HG03066 (cell line): ENCODE results near the gene TUBA1A.
"Not testable (repeated sequence)": the region's sequence is repeated elsewhere in the genome, so short reads cannot be mapped to it uniquely, and the experiment has no call there.

Experiments
- ATAC-seq: cut with Tn5 transposase; IDR thresholded peaks from one replicate; pipeline ENCODE4 v1.9.1; 2021; ENCODE audit warnings: low read depth; ENCODE audit not compliant: unreplicated experiment

TUBA1A gene

DNA sequence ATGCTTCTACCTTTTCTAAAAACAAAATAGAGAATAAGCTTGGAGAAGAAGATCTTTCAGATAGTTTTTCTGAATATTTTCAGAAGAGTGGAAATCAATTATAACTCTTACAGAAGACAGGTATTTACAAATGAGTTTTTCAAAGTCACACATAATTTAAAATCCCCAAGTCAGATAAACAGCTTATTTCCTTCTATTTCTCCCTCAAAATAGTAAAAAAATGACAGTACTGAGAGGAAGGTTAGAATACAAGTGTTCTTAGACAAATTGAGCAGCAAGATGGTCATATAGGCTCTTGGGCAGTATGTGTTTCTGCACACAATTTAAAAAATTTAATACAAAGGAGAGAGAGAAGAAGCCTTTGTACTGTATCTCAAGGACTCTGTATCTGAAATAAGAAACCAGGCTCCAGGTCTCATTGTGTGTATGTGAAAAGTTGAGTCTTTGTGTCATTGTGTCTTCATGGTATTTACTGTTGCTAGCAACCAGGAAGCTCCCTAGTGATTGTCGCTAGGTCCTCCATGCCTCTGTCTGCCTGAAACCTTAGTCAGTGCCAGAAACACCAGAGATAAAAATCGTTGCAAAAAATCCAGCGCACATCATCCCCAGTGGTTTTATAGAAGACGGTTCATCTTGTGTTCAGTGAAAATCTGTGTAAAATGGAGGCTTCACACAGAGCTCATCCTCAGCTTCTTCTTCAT lies 12.9 kb upstream of the TUBA1A start:
- no peak for ATAC-seq

GRCh38 chr12:49200919-49201594 lies 12.2 kb upstream of the TUBA1A start:
- ATAC-seq, result no peak

DNA sequence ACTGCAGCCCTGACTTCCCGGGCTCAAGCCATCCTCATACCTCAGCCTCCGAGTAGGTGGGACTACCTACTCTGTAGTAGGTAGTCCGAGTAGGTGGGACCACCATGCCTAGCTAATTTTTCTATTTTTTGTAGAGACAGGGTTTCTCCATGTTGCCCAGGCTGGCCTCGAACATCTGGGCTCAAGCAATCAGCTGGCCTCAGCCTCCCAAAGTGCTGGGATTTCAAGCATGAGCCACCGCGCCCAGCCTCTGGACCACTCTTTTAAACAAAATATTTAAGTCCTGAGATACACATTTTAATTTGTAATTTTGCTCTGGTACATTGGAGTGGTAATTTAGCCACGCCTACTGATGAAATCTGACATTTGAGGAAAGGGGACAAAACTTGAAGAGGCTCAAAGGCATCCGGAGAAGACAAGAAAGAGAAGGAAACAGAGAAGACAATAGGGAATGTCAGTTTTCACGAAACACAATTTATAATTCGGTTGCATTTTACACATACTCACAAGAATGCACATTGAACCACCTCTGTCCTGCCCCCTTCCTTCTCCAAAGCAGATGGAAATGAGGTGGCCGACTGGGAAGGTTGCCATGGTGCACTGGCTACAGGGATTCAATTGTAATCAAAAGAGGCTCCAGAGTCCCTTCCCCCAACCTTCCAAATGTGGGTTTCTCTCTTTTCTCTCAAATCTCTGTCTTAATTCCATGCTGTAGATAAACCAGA lies 9.7 kb upstream of the TUBA1A start:
- ATAC-seq, result no peak

DNA sequence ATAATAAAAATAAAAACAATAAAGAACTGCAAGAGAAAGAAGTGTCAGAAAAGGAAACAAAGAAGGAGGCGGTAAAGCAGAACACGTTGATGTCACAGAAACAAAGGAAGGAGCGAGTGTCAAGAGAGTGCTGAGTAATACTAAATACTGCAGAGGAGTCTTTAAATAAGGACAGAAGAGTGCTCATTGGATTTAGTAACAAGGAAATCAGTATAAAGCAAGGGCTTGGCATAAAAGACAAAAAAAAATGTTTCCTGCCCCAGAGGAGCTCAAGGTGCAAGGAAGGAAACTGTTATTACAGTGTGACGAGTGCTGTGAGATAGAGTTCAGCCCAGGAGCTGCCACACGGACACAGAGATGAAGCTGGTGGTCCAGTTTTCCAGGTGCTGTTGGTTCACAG lies 8.4 kb upstream of the TUBA1A start:
- no peak for ATAC-seq

- no peak for ATAC-seq
Observed at GRCh38 chr12:49195736-49196135, 6.9 kb upstream of the TUBA1A start.

- not testable (repeated sequence) for ATAC-seq
Observed at GRCh38 chr12:49193746-49194145, 4.9 kb upstream of the TUBA1A start.

DNA sequence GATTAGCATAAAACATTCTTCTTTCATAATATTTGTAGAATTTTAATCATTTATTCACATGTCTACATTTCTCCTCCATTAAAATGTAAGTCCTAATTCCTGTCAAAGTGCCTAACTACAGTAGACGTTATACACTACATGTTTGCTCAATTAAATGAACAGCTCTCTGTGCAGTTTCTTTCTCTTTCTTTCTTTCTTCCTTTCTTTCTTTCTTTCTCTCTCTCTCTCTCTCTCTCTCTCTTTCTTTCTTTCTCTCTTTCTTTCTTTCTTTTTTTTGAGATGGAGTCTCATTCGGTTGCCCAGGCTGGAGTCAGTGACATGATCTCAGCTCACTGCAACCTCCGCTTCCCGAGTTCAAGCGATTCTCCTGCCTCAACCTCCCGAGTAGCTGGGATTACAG lies 2.6 kb upstream of the TUBA1A start:
- not testable (repeated sequence) for ATAC-seq

GRCh38 chr12:49190974-49191373 lies 2.1 kb upstream of the TUBA1A start:
- no peak for ATAC-seq

GRCh38 chr12:49189731-49190716 lies 1.1 kb upstream of the TUBA1A start:
- ATAC-seq, result no peak

GRCh38 chr12:49188201-49188915 lies 522 bp downstream of the TUBA1A start:
- ATAC-seq, result peak; percentile 37

GRCh38 chr12:49187184-49187583 lies 1.7 kb downstream of the TUBA1A start:
- no peak for ATAC-seq

- not testable (repeated sequence) for ATAC-seq
Observed at GRCh38 chr12:49186307-49186706, 2.6 kb downstream of the TUBA1A start.

DNA sequence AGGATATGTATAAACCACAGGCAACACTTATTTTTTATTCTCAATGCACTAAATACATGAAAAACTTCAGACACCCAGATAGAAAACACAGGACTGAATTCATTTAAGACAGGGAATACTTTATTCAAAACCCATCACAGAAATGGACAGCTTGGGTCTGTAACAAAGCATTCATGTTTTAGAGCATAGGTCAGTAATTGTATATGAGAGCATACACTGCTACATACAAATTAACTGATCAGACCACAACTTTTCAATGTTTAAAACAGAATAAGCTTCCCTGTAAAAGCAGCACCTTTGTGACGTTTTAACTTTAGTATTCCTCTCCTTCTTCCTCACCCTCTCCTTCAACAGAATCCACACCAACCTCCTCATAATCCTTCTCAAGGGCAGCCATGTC lies 4.2 kb downstream of the TUBA1A start:
- ATAC-seq, result not testable (repeated sequence)

DNA sequence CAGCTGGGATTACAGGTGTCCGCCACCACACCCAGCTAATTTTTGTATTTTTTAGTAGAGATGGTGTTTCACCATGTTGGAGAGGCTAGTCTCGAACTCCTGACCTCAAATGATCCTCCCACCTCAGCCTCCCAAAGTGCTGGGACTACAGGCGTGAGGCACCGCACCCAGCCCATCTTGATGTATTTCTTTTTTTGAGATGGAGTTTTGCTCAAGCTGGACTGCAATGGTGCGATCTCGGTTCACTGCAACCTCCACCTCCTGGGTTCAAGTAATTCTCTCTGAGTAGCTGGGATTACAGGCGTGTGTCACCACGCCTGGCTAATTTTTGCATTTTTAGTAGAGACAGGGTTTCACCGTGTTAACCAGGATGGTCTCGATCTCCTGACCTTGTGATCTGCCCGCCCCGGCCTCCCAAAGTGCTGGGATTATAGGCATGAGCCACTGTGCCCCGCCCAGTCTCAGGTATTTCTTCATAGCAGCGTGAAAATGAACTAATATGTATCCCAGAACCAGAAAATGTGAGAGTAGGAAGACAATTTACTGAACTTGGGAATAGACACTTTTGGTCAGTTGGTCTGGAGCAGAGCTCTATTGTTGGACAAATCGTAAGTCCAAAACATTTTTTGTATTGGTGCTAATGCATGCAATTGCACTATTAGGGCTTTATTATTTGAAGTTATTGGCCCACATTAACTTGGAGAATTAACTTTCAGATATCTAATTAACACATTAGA lies 5.5 kb downstream of the TUBA1A start:
- ATAC-seq, result not testable (repeated sequence)

GRCh38 chr12:49174218-49174617 lies 14.7 kb downstream of the TUBA1A start:
- ATAC-seq, result no peak

GRCh38 chr12:49170924-49171323 lies 18.0 kb downstream of the TUBA1A start:
- no peak for ATAC-seq

DNA sequence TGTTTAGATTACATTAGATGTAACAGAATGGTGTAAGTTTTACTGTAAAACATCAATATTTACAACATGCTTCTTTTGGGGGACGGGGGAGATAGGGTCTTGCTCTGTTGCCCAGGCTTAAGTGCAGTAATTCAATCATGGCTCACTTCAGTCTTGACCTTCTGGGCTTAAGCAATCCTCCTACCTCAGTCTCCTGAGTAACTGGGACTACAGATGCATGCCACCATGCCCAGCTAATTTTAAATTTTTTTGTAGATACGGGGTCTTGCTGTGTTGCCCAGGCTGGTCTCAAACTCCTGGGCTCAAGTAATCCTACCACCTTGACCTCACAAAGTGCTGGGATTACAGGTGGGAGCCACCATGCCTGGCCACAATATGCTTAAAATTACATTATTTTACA lies 23.8 kb downstream of the TUBA1A start:
- no peak for ATAC-seq

DNA sequence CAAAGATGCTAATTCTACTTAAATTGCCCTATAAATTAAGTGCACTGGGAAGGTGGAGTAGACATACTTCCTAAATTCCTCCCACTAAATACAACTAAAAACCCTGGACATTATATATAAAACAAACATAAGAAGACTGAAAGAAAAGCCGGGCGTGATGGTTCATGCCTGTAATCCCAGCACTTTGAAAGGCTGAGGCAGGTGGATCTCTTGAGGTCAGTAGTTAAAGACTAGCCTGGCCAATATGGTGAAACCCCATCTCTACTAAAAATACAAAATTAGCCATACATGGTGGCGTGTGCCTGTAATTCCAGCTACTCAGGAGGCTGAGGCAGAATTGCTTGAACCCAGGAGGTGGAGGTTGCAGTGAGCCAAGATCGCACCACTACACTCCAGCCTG lies 27.0 kb downstream of the TUBA1A start:
- ATAC-seq, result not testable (repeated sequence)
